Skin epidermis (tissue), 12 donors: ENCODE measurements around the gene TPM3.
"Not testable (repeated sequence)": the region's sequence is repeated elsewhere in the genome, so short reads cannot be mapped to it uniquely, and the experiment has no call there.

Source experiments
- H3K27ac ChIP-seq, 21 experiments: fragments of 200-600 bp; sonication (generic) in 11 of 21; one replicate each; pipeline ENCODE4 v1.5.0; 2020; ENCODE audit warnings: mild to moderate bottlenecking in 3 of 21, inconsistent platforms in 2 of 21, moderate library complexity in 2 of 21
- H3K4me3 ChIP-seq, 7 experiments: fragments of 200-600 bp; sonication (generic) in 2 of 7; one replicate each; pipeline ENCODE4 v1.5.0; 2020; ENCODE audit warnings: inconsistent platforms in 2 of 7, mild to moderate bottlenecking in 2 of 7, moderate library complexity in 1 of 7

Gene TPM3

DNA sequence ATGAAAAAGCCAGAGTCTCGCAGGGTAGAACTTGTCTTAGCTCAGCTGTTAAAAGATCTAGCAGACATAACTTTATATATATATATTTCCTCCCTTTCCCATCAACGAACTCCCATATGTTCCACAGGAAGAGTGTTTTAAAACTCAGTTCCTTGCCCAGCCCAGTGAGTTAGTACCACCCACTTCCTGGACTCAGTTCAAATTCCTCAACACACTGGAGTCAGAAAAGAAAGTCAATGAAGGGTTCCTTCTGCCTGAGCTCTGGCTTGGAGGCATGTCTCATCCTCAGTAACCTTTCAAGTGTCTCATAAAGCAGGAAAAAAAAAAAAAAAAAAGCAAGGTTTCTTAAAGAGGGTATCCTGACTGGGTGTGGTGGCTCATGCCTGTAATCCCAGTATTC, 15.6 kb downstream of the TPM3 start:
- Histone ChIP-seq H3K4me3 (no peak overlapping the region), H3K27ac (peak overlapping the region in 7 of 21 experiments; percentile 9 to 63 (median 31))

GRCh38 chr1:154174654-154175053, 17.2 kb downstream of the TPM3 start:
- H3K4me3 ChIP-seq: no peak overlapping the region
- no peak overlapping the region for H3K27ac ChIP-seq

GRCh38 chr1:154171880-154172279, 20.0 kb downstream of the TPM3 start:
- no peak overlapping the region for H3K27ac ChIP-seq

DNA sequence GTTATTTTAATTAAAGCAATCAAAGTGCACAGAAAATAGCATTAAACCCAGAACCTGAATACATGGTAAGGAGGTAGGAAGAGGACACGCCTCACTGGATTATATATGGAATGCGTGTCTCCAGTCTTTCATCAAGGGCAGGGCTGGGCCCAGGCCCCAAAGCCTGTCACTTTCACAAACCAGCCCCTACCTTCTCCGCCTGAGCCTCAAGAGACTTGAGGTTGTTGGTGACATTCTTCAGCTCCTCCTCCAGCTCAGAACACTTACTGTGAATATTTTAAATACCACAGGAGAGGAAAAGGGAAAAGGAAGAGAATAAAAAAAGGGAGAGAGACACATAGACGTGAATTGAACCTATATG, 20.7 kb downstream of the TPM3 start:
- Histone ChIP-seq H3K4me3 (no peak overlapping the region), H3K27ac (peak overlapping the region in 1 of 21 experiments; percentile 11)

More at GRCh38 chr1:154171880-154172279, 20.0 kb downstream of the TPM3 start:
- H3K4me3 ChIP-seq: no peak overlapping the region

GRCh38 chr1:154170547-154171222, 21.2 kb downstream of the TPM3 start:
- Histone ChIP-seq H3K4me3 (no peak overlapping the region), H3K27ac (peak overlapping the region in 1 of 21 experiments; percentile 11)

GRCh38 chr1:154167461-154167860, 24.4 kb downstream of the TPM3 start:
- H3K27ac ChIP-seq: no peak overlapping the region

GRCh38 chr1:154166207-154166606, 25.7 kb downstream of the TPM3 start:
- no peak overlapping the region for H3K27ac ChIP-seq
- H3K4me3 ChIP-seq: no peak overlapping the region

More at GRCh38 chr1:154167461-154167860, 24.4 kb downstream of the TPM3 start:
- no peak overlapping the region for H3K4me3 ChIP-seq

DNA sequence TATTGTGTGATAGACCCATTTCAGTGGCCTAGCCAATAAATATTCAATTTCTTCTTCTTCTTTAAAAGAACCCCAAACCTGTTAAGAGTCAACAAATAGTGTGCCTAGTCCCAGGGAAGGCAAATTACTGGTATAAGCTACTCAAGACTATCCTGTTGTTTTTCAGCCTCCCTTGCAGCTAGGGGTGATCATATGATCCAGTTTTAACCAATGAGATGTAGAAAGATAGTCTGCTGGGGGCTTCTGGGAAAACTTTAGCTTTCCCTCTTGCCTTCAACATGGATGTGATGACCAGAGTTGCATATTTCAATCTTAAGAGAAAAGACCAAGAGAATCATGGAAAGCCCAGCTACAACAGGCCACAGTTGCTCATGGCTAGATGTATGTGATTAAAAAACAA, 32.3 kb downstream of the TPM3 start:
- Histone ChIP-seq H3K27ac (peak overlapping the region in 4 of 21 experiments; percentile 15 to 63 (median 52)), H3K4me3 (no peak overlapping the region)

GRCh38 chr1:154158307-154159125, 33.4 kb downstream of the TPM3 start:
- no peak overlapping the region for H3K4me3 ChIP-seq

DNA sequence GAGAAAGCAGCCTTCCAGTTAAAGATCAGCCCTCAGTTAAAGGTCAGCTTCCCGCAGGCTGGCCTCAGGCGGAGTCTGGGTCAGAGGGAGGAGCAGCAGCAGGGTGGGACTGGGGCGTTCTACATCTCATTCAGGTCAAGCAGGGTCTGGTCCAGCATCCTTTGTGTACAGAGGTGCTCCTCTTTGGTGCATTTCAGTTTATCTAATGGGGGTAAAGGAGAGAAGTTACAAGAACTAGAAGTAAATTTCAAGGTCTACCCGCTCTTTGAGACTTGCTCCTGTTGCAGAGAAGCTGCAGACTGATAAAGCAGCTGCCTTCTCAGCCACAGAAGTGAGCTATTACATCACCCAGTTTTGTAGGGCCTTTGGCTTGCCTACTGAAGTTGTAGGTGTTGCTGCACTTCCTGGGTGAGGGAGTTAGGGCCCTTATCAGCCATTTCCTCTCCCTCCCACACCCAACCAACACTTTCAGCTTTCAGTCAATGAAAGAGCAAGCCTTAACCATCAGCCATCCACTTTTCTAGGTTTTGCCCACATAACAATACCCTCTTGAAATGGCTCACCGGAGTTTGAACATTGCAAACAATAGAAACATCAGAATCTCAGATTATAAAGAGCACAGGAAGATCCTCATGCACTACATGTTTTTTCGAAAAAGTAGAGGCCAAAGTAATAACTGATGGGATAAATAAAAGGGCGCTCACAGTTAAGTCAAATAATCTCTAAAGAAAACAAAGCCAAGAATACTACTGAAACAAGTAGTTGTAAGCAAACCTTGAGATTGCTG, 34.2 kb downstream of the TPM3 start:
- H3K27ac ChIP-seq: peak overlapping the region in 18 of 21 experiments; percentile 1 to 73 (median 41)
- no peak overlapping the region for H3K4me3 ChIP-seq

More at GRCh38 chr1:154158307-154159125, 33.4 kb downstream of the TPM3 start:
- H3K27ac ChIP-seq: peak overlapping the region in 11 of 21 experiments; percentile 2 to 63 (median 38)

- Histone ChIP-seq H3K27ac (peak overlapping the region in 13 of 21 experiments; percentile 0 to 81 (median 60)), H3K4me3 (no peak overlapping the region)
Measured at GRCh38 chr1:154155251-154155650, 36.6 kb downstream of the TPM3 start.

GRCh38 chr1:154154534-154155191, 37.2 kb downstream of the TPM3 start, which contains the start of gene NUP210L:
TSS of gene NUP210L (minus strand) at chr1:154155073.
- H3K4me3 ChIP-seq: no peak within 1 kb of the TSS
- peak within 1 kb of the TSS in 13 of 21 experiments; percentile 0 to 83 (median 66) for H3K27ac ChIP-seq

GRCh38 chr1:154154053-154154452, 37.8 kb downstream of the TPM3 start:
- no peak overlapping the region for H3K4me3 ChIP-seq
- peak overlapping the region in 6 of 21 experiments; percentile 11 to 83 (median 73) for H3K27ac ChIP-seq

DNA sequence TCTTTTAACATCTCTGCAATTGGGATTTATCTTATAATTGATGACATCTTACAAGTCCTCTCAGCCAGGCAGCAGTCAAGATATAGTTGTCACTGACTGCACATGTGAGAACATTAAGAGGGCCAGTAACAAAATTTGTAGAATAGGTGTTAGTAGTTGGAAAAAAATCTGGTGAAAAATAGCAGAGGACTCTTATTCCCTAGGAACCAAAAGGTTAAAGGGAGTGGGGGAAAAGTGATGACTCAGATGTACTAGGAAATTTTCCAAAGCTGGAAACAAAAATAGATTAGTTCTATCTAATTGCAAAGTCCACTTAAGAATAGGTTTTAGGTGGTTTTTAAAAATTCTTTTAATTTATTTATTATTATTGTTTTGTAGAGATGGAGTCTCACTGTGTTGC, 40.6 kb downstream of the TPM3 start:
- no peak overlapping the region for H3K4me3 ChIP-seq
- no peak overlapping the region for H3K27ac ChIP-seq

GRCh38 chr1:154148807-154149206, 43.1 kb downstream of the TPM3 start:
- no peak overlapping the region for H3K27ac ChIP-seq
- no peak overlapping the region for H3K4me3 ChIP-seq

GRCh38 chr1:154147505-154147904, 44.4 kb downstream of the TPM3 start:
- not testable (repeated sequence) for H3K4me3 ChIP-seq

GRCh38 chr1:154145986-154146385, 45.9 kb downstream of the TPM3 start:
- no peak overlapping the region for H3K4me3 ChIP-seq
- H3K27ac ChIP-seq: no peak overlapping the region

More at GRCh38 chr1:154147505-154147904, 44.4 kb downstream of the TPM3 start:
- not testable (repeated sequence) for H3K27ac ChIP-seq

DNA sequence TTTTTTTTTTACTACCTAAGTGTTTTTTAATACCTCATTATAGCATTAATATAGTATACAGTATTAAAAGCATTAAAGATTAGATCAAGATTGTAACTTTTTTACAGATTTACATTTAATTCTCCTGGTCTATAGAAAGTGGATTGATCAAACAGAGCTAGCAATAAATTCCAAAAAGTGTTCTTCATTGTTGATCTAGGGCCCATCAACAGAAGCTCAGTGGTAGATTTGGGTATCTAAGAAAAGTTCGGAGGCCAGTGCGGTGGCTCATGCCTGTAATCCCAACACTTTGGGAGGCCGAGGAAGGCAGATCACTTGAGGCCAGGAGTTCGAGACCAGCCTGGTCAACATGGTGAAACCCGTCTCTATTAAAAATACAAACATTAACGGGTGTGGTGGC, 49.5 kb downstream of the TPM3 start:
- Histone ChIP-seq H3K4me3 (no peak overlapping the region), H3K27ac (no peak overlapping the region)

- Histone ChIP-seq H3K4me3 (no peak overlapping the region), H3K27ac (no peak overlapping the region)
Measured at GRCh38 chr1:154141240-154141639, 50.7 kb downstream of the TPM3 start.
